ENCODE results near the gene KCNMA1. TPM values are rescaled to one million over a fixed set of nuclear protein-coding genes. Genes with fewer than 3 reads are reported as not detected.

KCNMA1 gene
- polyA plus RNA-seq, 1 experiment: 21.4 TPM

DNA sequence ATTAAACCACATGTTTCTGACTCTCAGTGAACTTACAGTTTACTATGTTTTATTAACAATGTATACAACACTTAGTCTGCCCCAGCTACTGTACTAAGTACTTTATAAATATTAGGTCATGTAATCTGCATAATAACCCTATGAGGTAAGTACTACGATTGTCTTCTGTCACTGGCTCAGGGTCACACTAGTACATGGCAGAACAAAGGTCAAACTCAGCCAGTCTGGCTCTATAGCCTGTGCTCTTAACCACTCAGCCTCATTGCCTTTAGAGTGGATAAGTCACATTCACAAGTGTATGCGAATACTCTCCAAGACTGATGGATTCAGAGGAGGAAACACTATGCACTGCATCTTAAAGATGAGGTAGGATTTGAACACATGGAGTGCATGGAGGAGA lies 252.3 kb downstream of the KCNMA1 start:
- POLR2A ChIA-PET: no interaction called here

GRCh38 chr10:77383861-77384553 lies 253.6 kb downstream of the KCNMA1 start:
- Histone ChIP-seq H3K27me3 (ENCODE audit: control insufficient read depth, insufficient read depth, low read length) (no peaks in the 10 kb centered on the region), H3K36me3 (ENCODE audit: control insufficient read depth, insufficient read depth, low read length) (no peaks in the 10 kb centered on the region), H3K4me3 (ENCODE audit: low read depth, low read length) (no peak overlapping the region)
- DNase-seq (ENCODE audit: low read depth): no peak
- POLR2A ChIA-PET: no interaction called here
- CTCF ChIA-PET: interaction anchor here (0.6 to 1.3 kb wide), 2 partner anchors 8 to 210 kb away, joined by 3 read pairs; no protein-coding TSS in a partner anchor
- TF ChIP-seq CTCF (IDR thresholded peaks at IDR 0.05; ENCODE audit: insufficient read depth, low read depth, low read length): no peak

More for the DNA sequence above, 252.3 kb downstream of the KCNMA1 start:
- Histone ChIP-seq H3K27me3 (ENCODE audit: control insufficient read depth, insufficient read depth, low read length) (no peaks in the 10 kb centered on the region), H3K36me3 (ENCODE audit: control insufficient read depth, insufficient read depth, low read length) (no peaks in the 10 kb centered on the region), H3K4me3 (ENCODE audit: low read depth, low read length) (no peak overlapping the region)
- DNase-seq (ENCODE audit: low read depth): no peak
- no peak for TF ChIP-seq CTCF (IDR thresholded peaks at IDR 0.05; ENCODE audit: insufficient read depth, low read depth, low read length)
- CTCF ChIA-PET: interaction anchor here (0.8 kb wide), 1 partner anchor 451 kb away, joined by 3 read pairs; no protein-coding TSS in a partner anchor

DNA sequence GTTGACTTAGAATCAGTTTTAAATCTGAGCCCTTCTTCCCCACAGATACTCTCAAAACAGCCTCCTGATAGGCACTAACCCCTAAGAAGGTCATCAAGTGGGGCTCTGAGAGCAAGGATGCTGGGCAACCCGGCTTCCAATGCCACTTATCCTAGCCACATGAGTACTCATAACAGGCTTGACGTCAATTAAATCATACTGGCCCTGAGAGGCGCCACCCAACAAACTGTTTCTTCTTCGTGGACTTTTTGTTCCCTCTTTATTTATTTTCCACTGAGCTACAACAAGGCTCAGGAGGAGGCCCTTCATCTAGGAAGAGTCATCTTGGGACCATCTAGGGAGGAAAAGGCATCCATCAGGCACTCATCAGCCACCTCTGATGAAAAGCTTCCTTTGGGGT lies 255.9 kb downstream of the KCNMA1 start:
- H3K27me3 ChIP-seq (ENCODE audit: control insufficient read depth, insufficient read depth, low read length): no peaks in the 10 kb centered on the region
- H3K4me3 ChIP-seq (ENCODE audit: low read depth, low read length): no peak overlapping the region
- no peaks in the 10 kb centered on the region for H3K36me3 ChIP-seq (ENCODE audit: control insufficient read depth, insufficient read depth, low read length)
- DNase-seq (ENCODE audit: low read depth): no peak
- ChIA-PET POLR2A (no interaction called here), CTCF (interaction anchor here (1.0 kb wide), 2 partner anchors 114 to 260 kb away, joined by 3 read pairs; no protein-coding TSS in a partner anchor)
- no peak for TF ChIP-seq CTCF (IDR thresholded peaks at IDR 0.05; ENCODE audit: insufficient read depth, low read depth, low read length)

GRCh38 chr10:77380723-77381122 lies 256.9 kb downstream of the KCNMA1 start:
- ChIA-PET CTCF (interaction anchor here (1.0 to 2.2 kb wide), 2 partner anchors 11 to 113 kb away, joined by 3 to 9 read pairs; no protein-coding TSS in a partner anchor), POLR2A (no interaction called here)
- Histone ChIP-seq H3K36me3 (ENCODE audit: control insufficient read depth, insufficient read depth, low read length) (no peaks in the 10 kb centered on the region), H3K4me3 (ENCODE audit: low read depth, low read length) (no peak overlapping the region), H3K27me3 (ENCODE audit: control insufficient read depth, insufficient read depth, low read length) (no peaks in the 10 kb centered on the region)
- TF ChIP-seq CTCF (IDR thresholded peaks at IDR 0.05; ENCODE audit: insufficient read depth, low read depth, low read length): no peak
- DNase-seq (ENCODE audit: low read depth): no peak

- Histone ChIP-seq H3K36me3 (ENCODE audit: control insufficient read depth, insufficient read depth, low read length) (no peaks in the 10 kb centered on the region), H3K4me3 (ENCODE audit: low read depth, low read length) (no peak overlapping the region), H3K27me3 (ENCODE audit: control insufficient read depth, insufficient read depth, low read length) (no peaks in the 10 kb centered on the region)
- no peak for DNase-seq (ENCODE audit: low read depth)
- ChIA-PET POLR2A (no interaction called here), CTCF (interaction anchor here (2.2 kb wide), 1 partner anchor 10 kb away, joined by 9 read pairs; no protein-coding TSS in a partner anchor)
- no peak for TF ChIP-seq CTCF (IDR thresholded peaks at IDR 0.05; ENCODE audit: insufficient read depth, low read depth, low read length)
These were observed 257.4 kb downstream of the KCNMA1 start for GRCh38 chr10:77380191-77380590.
